K562 (cell line): ENCODE measurements around the gene RPS17. TPM values are rescaled to one million over a fixed set of nuclear protein-coding genes. Genes with fewer than 3 reads are reported as not detected.

Experiments used
- ATAC-seq: fragments of 200-7000 bp; cut with Tn5 transposase; 3 replicates; pipeline ENCODE4 v1.9.1; 2020; ENCODE audit warnings: moderate library complexity
- BruUV-seq: library from RNA; stranded (reverse); fragments of 400-500 nt; replicated peaks from 2 replicates; lab custom pipeline; 2021; lab: Mats Ljungman, UMichigan
- CTCF ChIA-PET: fragments of 300-600 bp; formaldehyde crosslinking; extraction: SDS; loops from one replicate; lab custom pipeline; 2021; ENCODE audit warnings: low intra/inter-chr PET ratio; lab: Yijun Ruan, JAX
- POLR2A ChIA-PET: fragments of 300-600, 350-650 bp; sonication (Branson Sonifier 250); formaldehyde crosslinking; extraction: SDS; loops from one replicate; lab custom pipeline; 2021; ENCODE audit warnings: antibody characterized with exemption, inconsistent platforms; lab: Yijun Ruan, JAX
- DNase-seq, 4 experiments: peaks; one replicate each; pipeline versions ENCODE4 v3.0.0 to v3.0.0-alpha.2; 2011 to 2018; ENCODE audit warnings: low spot score in 3 of 4, mixed read lengths in 3 of 4; ENCODE audit errors: extremely low read depth in 1 of 4
- FAIRE-seq: peaks from 2 replicates; lab custom pipeline; 2011; peaks lifted over from hg19 to GRCh38; lab: Jason Lieb, UNC
- H2AFZ ChIP-seq: 2 replicates; pipeline ENCODE4 v1.6.0; 2011; ENCODE audit warnings: low read depth, low read length, control low read depth, inconsistent platforms
- H3K27ac ChIP-seq: fragments of 200-600 bp; 3 replicates; pipeline ENCODE4 v1.8.0; 2011; ENCODE audit warnings: low read depth, mild to moderate bottlenecking, control low read depth, inconsistent platforms, low read length, moderate library complexity, mixed read lengths; ENCODE audit errors: extremely low read depth
- H3K27me3 ChIP-seq, 2 experiments: fragments of 300-600 bp in 1 of 2; 2 replicates in 1 of 2; 3 replicates in 1 of 2; pipeline versions ENCODE4 v1.6.0 to v1.8.0; 2011; ENCODE audit warnings: inconsistent platforms in 2 of 2, low read length in 2 of 2, mild to moderate bottlenecking in 1 of 2, mixed read lengths in 1 of 2, moderate library complexity in 1 of 2; ENCODE audit not compliant: control insufficient read depth in 2 of 2, insufficient read depth in 2 of 2
- H3K36me3 ChIP-seq: fragments of 300-600 bp; 3 replicates; pipeline ENCODE4 v1.8.0; 2011; ENCODE audit warnings: mild to moderate bottlenecking, low read length, inconsistent platforms; ENCODE audit not compliant: control insufficient read depth, insufficient read depth
- H3K4me1 ChIP-seq, 2 experiments: fragments of 200-600 bp in 1 of 2; replicated peaks in 1 of 2; 2 replicates in 1 of 2; 3 replicates in 1 of 2; pipeline versions ENCODE4 v1.5.1 to v1.8.0; 2011; ENCODE audit warnings: inconsistent platforms in 2 of 2, low read length in 2 of 2, mild to moderate bottlenecking in 1 of 2, mixed read lengths in 1 of 2, moderate library complexity in 1 of 2; ENCODE audit not compliant: control insufficient read depth in 2 of 2, insufficient read depth in 2 of 2
- H3K4me2 ChIP-seq: 2 replicates; pipeline ENCODE4 v1.6.1; 2011; ENCODE audit warnings: low read length, control low read depth, inconsistent platforms, mixed read lengths; ENCODE audit not compliant: insufficient read depth
- H3K4me3 ChIP-seq: fragments of 200-600 bp; sonication (generic), shearing (Covaris generic); 2 replicates; pipeline ENCODE4 v1.5.1; 2016; ENCODE audit warnings: control low read depth, inconsistent platforms
- H3K79me2 ChIP-seq: fragments of 200-600 bp; 3 replicates; pipeline ENCODE4 v1.8.0; 2011; ENCODE audit warnings: low read length, inconsistent platforms; ENCODE audit not compliant: control insufficient read depth, insufficient read depth
- H3K9ac ChIP-seq, 2 experiments: 2 replicates each; pipeline versions ENCODE4 v1.6.0 to v1.6.1; 2011; ENCODE audit warnings: low read depth in 2 of 2, low read length in 2 of 2, control low read depth in 1 of 2, inconsistent platforms in 1 of 2, mild to moderate bottlenecking in 1 of 2, mixed read lengths in 1 of 2; ENCODE audit not compliant: insufficient read depth in 1 of 2
- H3K9me1 ChIP-seq: one replicate; pipeline ENCODE4 v1.6.0; 2011; ENCODE audit warnings: inconsistent platforms, mild to moderate bottlenecking, low read length, moderate library complexity; ENCODE audit not compliant: control insufficient read depth, insufficient read depth
- H3K9me3 ChIP-seq: replicated peaks from 2 replicates; pipeline ENCODE4 v1.5.1; 2011; ENCODE audit warnings: low read depth, low read length, inconsistent platforms; ENCODE audit not compliant: control insufficient read depth, insufficient read depth
- H4K20me1 ChIP-seq: replicated peaks from 2 replicates; pipeline ENCODE4 v1.6.1; 2011; ENCODE audit warnings: low read length, inconsistent platforms, mixed read lengths; ENCODE audit not compliant: control insufficient read depth, insufficient read depth
- DIDO1 ChIP-seq: fragments of 450-650 bp; IDR thresholded peaks from 2 replicates; pipeline ENCODE4 v1.6.1; 2016; ENCODE audit warnings: low read depth, missing biosample characterization, missing genetic modification characterization
- FIP1L1 ChIP-seq: fragments of 200-400 bp; formaldehyde crosslinking; IDR thresholded peaks from 2 replicates; pipeline ENCODE4 v1.6.1; 2018; ENCODE audit warnings: mild to moderate bottlenecking, low read depth, low read length; ENCODE audit not compliant: poor library complexity, severe bottlenecking
- GABPA ChIP-seq: fragments of 200-800 bp; sonication (Bioruptor generic); conservative IDR thresholded peaks from 2 replicates; pipeline ENCODE4 v1.6.1; 2016; ENCODE audit warnings: low read depth, missing genetic modification characterization, missing compliant biosample characterization
- GABPB2 ChIP-seq: fragments of 250-450 bp; sonication (Bioruptor Pico); conservative IDR thresholded peaks from 2 replicates; pipeline ENCODE4 v1.5.1; 2021; ENCODE audit warnings: mild to moderate bottlenecking
- HDAC1 ChIP-seq, 2 experiments: fragments of 450-650 bp; IDR thresholded peaks; 2 replicates each; pipeline ENCODE4 v1.6.1; 2016 to 2017; ENCODE audit warnings: inconsistent platforms in 1 of 2, mild to moderate bottlenecking in 1 of 2, moderate library complexity in 1 of 2
- JUN ChIP-seq, 2 experiments: sonication (generic) in 1 of 2; formaldehyde crosslinking in 1 of 2; IDR thresholded peaks; 2 replicates each; pipeline versions ENCODE4 v1.6.1 to v1.8.0; 2012 to 2022; ENCODE audit warnings: borderline replicate concordance in 2 of 2, mild to moderate bottlenecking in 2 of 2, improper control_type of control experiment in 1 of 2, low read depth in 1 of 2, low read length in 1 of 2, missing genetic modification reagents in 1 of 2
- NR2C1 ChIP-seq, 2 experiments: fragments of 450-650 bp; IDR thresholded peaks; 2 replicates each; pipeline ENCODE4 v1.6.1; 2017; ENCODE audit warnings: mild to moderate bottlenecking in 2 of 2, antibody characterized with exemption in 1 of 2, inconsistent platforms in 1 of 2, missing compliant biosample characterization in 1 of 2, missing genetic modification characterization in 1 of 2
- PCBP2 ChIP-seq: fragments of 200-400 bp; formaldehyde crosslinking; IDR thresholded peaks from 2 replicates; pipeline ENCODE4 v1.6.1; 2018; ENCODE audit warnings: low read length, low read depth, mild to moderate bottlenecking, moderate library complexity; ENCODE audit not compliant: poor library complexity, severe bottlenecking
- RBFOX2 ChIP-seq: fragments of 200-400 bp; formaldehyde crosslinking; IDR thresholded peaks from 2 replicates; pipeline ENCODE4 v1.6.1; 2017; ENCODE audit warnings: low read depth, mild to moderate bottlenecking, low read length, moderate library complexity
- RNF2 ChIP-seq: sonication (generic); IDR thresholded peaks from 2 replicates; pipeline ENCODE4 v1.6.1; 2016
- SIX5 ChIP-seq, 2 experiments: IDR thresholded peaks; 2 replicates each; pipeline ENCODE4 v1.6.1; 2011; ENCODE audit warnings: low read length in 2 of 2, borderline replicate concordance in 1 of 2, low read depth in 1 of 2, mild to moderate bottlenecking in 1 of 2, moderate library complexity in 1 of 2; ENCODE audit not compliant: insufficient read depth in 1 of 2
- TGIF2 ChIP-seq: sonication (generic); formaldehyde crosslinking; IDR thresholded peaks from 2 replicates; pipeline ENCODE4 v1.8.1; 2022; ENCODE audit warnings: mild to moderate bottlenecking, missing genetic modification reagents, moderate library complexity
- XRCC3 ChIP-seq: fragments of 450-650 bp; IDR thresholded peaks from 2 replicates; pipeline ENCODE4 v1.6.1; 2017; ENCODE audit warnings: mild to moderate bottlenecking, moderate library complexity
- ZNF253 ChIP-seq: fragments of 250-450 bp; sonication (Bioruptor Pico); conservative IDR thresholded peaks from 2 replicates; pipeline ENCODE4 v1.6.1; 2021; ENCODE audit warnings: mild to moderate bottlenecking
- ZNF699 ChIP-seq: fragments of 250-450 bp; sonication (Bioruptor Pico); IDR thresholded peaks from 2 replicates; pipeline ENCODE4 v1.8.0; 2021; ENCODE audit warnings: mild to moderate bottlenecking, moderate library complexity; ENCODE audit not compliant: insufficient replicate concordance
- ZNF707 ChIP-seq: fragments of 250-450 bp; sonication (Bioruptor Pico); conservative IDR thresholded peaks from 2 replicates; pipeline ENCODE4 v1.8.0; 2022; ENCODE audit warnings: inconsistent platforms, mild to moderate bottlenecking, moderate library complexity
- ZSCAN29 ChIP-seq: fragments of 450-650 bp; IDR thresholded peaks from 2 replicates; pipeline ENCODE4 v1.6.1; 2017
- WGBS: fragments of 100-300 bp; shearing (Covaris generic); methylation state at CpG from one replicate; pipeline ENCODE4 v1.1.6; 2016; ENCODE audit warnings: low coverage, mixed read lengths; ENCODE audit not compliant: insufficient coverage; ENCODE audit errors: missing lambda C conversion rate; 5-methylcytosine and 5-hydroxymethylcytosine counted together
- in situ Hi-C: fragments of 300-500 bp; cut with MboI; formaldehyde crosslinking; loops from 4 replicates; pipeline ENCODE4 v1.15.0; 2018; ENCODE audit warnings: inconsistent platforms, mixed read lengths
- intact Hi-C: fragments of 100-400 bp; cut with micrococcal nuclease; formaldehyde crosslinking; loops from 2 replicates; pipeline ENCODE4 v1.14.2; 2022
- polyA plus RNA-seq, 8 experiments: library from polyadenylated mRNA; depleted of rRNA in 4 of 8; stranded (reverse) in 5 of 8; unstranded in 3 of 8; fragments of >200 nt; fragmentation: Nextera tagmentation in 2 of 8; fragmentation: Illumina TruSeq in 1 of 8; extraction: Ambion mirVana in 2 of 8; extraction: Trizol in 1 of 8; gene quantifications; 2 replicates each; pipeline versions ENCODE4 v1.2.1 to v1.2.3, GENCODE V29; 2011 to 2014; ENCODE audit warnings: inconsistent platforms in 1 of 8, missing spikeins in 1 of 8
- total RNA-seq, 7 experiments: library from RNA; depleted of rRNA in 6 of 7; stranded (reverse); fragments of >200 nt in 6 of 7; fragmentation: Illumina TruSeq in 2 of 7; extraction: Trizol in 2 of 7; gene quantifications; 2 replicates each; pipeline versions ENCODE4 v1.2.1 to v1.2.3, GENCODE V29; 2011 to 2021; ENCODE audit warnings: low replicate concordance in 1 of 7
- TF ChIP-seq, protein P1 (sequence below): fragments of 450-650 bp; formaldehyde crosslinking; IDR thresholded peaks from 2 replicates; pipeline ENCODE4 v1.4.0; 2020; ENCODE audit warnings: mild to moderate bottlenecking

RPS17 gene
- total and polyA plus RNA-seq, 9 of the 15 experiments (the other 6 are each of a cell fraction or from before 2014, with no cell fraction given): 1,988 to 6,515 (median 5,229) TPM

DNA sequence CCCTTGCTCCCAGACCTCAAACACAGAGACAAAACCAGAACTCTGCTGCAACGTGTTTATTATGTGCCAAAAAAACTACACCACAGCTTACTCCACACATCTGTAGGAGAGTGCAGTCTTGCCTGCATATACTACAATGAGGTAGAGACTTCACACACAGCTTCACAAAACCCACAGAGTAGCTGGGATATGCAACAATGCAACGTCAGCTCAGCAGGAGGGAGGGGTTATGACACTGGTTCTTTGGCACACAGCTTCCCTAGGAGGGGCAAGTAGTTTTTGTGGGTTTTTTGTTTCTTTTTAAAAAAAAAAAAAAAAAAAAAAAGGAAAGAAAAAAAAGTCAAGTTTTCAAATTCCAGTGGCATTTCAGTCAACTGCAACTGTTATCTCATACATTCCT, 2.9 kb upstream of the RPS17 start:
- POLR2A ChIA-PET: interaction anchor here (1.2 to 8.9 kb wide), 4 partner anchors 13 to 208 kb away, joined by 3 to 95 read pairs (median 19); no protein-coding TSS in a partner anchor
- 64% methylated on average over 2 of the region's 2 CpGs for whole genome bisulfite sequencing
- intact Hi-C loops: no loop called here
- H3K27ac ChIP-seq: no peak overlapping the region
- peaks cover 56% of the 10 kb centered on the region for H3K36me3 ChIP-seq
- H3K27me3 ChIP-seq: no peaks in the 10 kb centered on the region
- DNase-seq: peak in 2 of 4 experiments; percentile 11
- H3K9ac ChIP-seq: no peak overlapping the region
- H3K79me2 ChIP-seq: peaks cover 31% of the 10 kb centered on the region
- H3K4me1 ChIP-seq: peaks cover 10 to 11% of the 10 kb centered on the region in 2 experiments; a peak in 4 of 5 replicates
- no peak for TF ChIP-seq HDAC1 (IDR thresholded peaks at IDR 0.05)
- TF ChIP-seq XRCC3: no peak
- TF ChIP-seq SIX5 (IDR thresholded peaks at IDR 0.05; ENCODE audit: borderline replicate concordance in 1 of 2, insufficient read depth in 1 of 2, low read depth in 1 of 2, low read length in 2 of 2): no peak
- TF ChIP-seq ZNF699 (CRISPR knock-in tag): no peak
- no peak for TF ChIP-seq GABPB2 (CRISPR knock-in tag)
- no peak for TF ChIP-seq PCBP2
- no peak for TF ChIP-seq ZNF253 (CRISPR knock-in tag)
- TF ChIP-seq, protein P1, sequence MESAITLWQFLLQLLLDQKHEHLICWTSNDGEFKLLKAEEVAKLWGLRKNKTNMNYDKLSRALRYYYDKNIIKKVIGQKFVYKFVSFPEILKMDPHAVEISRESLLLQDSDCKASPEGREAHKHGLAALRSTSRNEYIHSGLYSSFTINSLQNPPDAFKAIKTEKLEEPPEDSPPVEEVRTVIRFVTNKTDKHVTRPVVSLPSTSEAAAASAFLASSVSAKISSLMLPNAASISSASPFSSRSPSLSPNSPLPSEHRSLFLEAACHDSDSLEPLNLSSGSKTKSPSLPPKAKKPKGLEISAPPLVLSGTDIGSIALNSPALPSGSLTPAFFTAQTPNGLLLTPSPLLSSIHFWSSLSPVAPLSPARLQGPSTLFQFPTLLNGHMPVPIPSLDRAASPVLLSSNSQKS (CRISPR knock-in tag): no peak
- no peak for TF ChIP-seq FIP1L1
- no peak for TF ChIP-seq ZNF707 (CRISPR knock-in tag)
- TF ChIP-seq RBFOX2: no peak
- TF ChIP-seq ZSCAN29: no peak
- TF ChIP-seq NR2C1 (IDR thresholded peaks at IDR 0.05): no peak
- TF ChIP-seq NR2C1 (tag; IDR thresholded peaks at IDR 0.05): no peak
- no peak for TF ChIP-seq JUN (IDR thresholded peaks at IDR 0.05; ENCODE audit: borderline replicate concordance, low read depth, low read length)
- no peak for TF ChIP-seq JUN (CRISPR knock-in tag; IDR thresholded peaks at IDR 0.05; ENCODE audit: borderline replicate concordance)
- TF ChIP-seq GABPA (tag): no peak
- TF ChIP-seq DIDO1 (tag): no peak
- no peak for TF ChIP-seq TGIF2
- no peak for TF ChIP-seq RNF2
- no peak overlapping the region for H3K4me3 ChIP-seq
- H3K9me3 ChIP-seq: no peaks in the 10 kb centered on the region
- H3K9me1 ChIP-seq: peaks cover 2% of the 10 kb centered on the region
- peaks cover 17% of the 10 kb centered on the region for H4K20me1 ChIP-seq
- no TSS peak for BruUV-seq
- CTCF ChIA-PET: no interaction called here
- no peak for FAIRE-seq
- no peak overlapping the region for H2AFZ ChIP-seq
- no peak for ATAC-seq
- in situ Hi-C loops: no loop called here
- no peak overlapping the region for H3K4me2 ChIP-seq
